Epidermal melanocyte (primary cell): ENCODE data around the gene DHRS4L2.
"Not testable (repeated sequence)": the region's sequence is repeated elsewhere in the genome, so short reads cannot be mapped to it uniquely, and the experiment has no call there.

Source experiments
- DNase-seq: peaks from one replicate; pipeline ENCODE4 v3.0.0; 2011; ENCODE audit warnings: low spot score; ENCODE audit not compliant: insufficient read length

DHRS4L2 gene

DNA sequence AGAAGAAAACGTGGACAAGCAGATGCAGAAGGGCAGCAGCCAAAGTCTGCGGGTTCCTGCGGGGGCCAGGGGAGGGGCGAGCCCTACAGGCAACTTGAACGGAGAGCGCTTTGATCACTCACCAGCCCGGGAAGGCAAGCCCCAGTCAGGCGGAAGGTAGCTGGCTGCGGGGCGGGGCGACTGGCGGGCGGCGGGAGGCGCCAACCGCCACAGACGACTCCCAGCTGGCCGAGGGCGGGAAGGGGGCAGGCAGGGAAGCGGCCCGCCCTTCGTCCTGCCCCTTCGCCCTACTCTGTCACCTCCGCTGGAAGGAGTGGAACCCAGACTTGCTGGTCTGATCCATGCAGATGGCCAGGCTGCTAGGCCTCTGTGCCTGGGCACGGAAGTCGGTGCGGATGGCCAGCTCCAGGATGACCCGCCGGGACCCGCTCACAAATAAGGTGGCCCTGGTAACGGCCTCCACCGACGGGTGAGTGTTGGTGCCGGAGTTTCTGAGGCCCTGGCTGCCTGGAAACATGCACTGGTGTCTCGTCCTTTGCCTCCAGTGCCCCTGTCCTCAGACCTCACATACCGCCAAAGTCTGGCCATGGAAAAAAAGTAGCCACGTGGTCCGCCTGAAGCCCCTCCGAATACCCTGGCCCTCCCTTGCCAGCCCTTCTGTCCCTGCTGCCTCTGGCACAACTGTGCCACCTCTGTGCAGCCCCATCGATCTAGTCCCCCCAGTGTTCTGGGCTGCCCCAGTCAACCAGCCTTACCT, at the start of gene DHRS4L2:
DHRS4L2 (plus strand) TSS at position 323 of the 757 bp plus-strand sequence; CDS start at position 342, 19 bp downstream.
- not testable (repeated sequence) for DNase-seq

DNA sequence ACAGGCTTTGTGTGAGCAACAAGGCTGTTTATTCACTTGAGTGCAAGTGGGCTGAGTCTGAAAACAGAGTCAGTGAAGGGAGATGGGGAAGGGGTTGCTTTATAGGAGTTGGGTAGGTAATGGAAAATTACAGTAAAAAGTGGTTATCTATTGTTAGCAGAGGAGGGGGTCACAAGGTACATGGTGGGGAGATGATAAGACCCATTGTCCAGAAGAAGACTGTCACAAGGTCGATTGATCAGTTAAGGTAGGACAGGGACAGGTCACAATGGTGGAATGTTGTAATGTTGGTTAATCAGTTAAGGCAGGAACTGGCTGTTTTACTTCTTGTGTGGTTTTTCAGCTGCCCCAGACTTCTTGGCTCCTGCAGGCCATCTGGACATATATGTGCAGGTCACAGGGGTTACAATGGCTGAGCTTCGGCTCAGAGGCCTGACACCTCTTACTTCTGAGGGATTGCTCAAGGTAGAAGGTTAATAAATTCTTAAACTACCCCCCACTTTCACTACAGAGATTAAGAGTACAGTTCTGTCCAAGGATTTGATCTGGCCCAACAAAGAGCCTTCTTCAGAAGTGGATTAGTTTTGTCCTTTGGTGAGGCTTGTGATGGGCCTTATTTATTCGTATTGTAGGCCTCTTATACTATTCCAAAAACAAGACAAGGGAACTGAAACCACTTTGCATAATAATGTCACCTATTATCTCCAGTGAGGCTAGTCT, 49.0 kb upstream of the DHRS4L2 start:
- no peak for DNase-seq

DNA sequence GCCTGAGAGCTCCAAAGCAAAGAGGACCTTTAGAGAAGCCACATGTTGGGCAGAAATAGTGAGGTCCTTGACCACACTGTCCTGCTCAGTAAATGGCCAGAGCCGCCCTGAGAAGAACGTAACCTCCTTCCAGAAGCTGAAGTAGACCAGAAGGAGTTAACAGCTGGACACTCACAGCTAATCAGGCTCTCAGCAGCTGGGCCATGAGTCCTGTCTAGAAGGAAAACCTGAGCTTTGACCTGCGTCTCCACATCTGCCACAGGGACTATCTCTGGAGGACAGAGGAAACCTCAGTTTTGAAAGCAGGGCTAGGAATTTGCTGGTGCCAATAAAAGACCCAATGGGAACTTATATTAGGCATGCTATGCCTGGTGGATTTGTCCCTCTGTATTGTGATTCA, 47.5 kb upstream of the DHRS4L2 start:
- no peak for DNase-seq

DNA sequence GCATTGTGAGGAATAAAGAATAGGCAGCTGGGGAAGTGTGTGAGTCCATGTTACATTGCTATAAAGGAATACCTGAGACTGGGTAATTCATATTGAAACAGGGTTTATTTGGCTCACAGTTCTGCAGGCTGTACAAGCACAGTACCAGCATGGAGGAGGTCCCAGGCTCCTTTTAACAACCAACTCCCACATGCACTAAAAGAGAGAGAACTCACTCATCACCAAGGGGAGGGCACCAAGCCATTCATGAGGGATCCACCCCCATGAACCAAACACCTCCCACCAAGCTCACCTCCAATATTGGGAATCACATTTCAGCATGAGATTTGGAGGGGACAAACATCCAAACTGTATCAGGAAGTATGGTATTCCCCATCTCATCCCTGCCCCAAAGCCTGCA, 47.1 kb upstream of the DHRS4L2 start:
- no peak for DNase-seq

DNA sequence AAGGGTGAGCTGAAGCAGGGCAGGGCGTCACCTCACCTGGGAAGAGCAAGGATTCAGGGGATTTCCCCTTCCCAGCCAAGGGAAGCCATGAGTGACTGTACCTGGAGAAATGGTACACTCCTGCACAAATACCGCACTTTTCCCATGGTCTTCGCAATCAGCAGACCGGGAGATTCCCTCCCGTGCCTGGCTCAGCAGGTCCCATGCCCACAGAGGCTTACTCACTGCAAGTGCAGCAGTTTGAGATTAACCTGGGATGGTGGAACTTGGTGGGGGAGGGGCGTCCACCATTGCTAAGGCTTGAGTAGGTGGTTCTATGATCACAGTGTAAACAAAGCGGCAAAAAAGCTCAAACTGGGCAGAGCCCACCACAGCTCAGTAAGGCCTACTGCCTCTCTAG, 46.1 kb upstream of the DHRS4L2 start:
- DNase-seq, result no peak

DNA sequence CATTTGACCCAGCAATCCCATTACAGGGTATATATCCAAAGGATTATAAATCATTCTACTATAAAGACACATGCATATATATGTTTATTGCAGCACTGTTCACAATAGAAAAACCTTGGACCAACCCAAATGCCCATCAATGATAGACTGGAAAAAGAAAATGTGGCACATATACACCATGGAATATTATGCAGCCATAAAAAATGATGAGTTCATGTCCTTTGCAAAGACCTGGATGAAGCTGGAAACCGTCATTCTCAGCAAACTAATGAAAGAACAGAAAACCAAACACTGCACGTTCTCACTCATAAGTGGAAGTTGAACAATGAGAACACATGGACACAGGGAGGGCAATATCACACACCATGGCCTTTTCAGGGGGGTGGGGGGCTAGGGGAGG, 39.7 kb upstream of the DHRS4L2 start:
- DNase-seq, result not testable (repeated sequence)

DNA sequence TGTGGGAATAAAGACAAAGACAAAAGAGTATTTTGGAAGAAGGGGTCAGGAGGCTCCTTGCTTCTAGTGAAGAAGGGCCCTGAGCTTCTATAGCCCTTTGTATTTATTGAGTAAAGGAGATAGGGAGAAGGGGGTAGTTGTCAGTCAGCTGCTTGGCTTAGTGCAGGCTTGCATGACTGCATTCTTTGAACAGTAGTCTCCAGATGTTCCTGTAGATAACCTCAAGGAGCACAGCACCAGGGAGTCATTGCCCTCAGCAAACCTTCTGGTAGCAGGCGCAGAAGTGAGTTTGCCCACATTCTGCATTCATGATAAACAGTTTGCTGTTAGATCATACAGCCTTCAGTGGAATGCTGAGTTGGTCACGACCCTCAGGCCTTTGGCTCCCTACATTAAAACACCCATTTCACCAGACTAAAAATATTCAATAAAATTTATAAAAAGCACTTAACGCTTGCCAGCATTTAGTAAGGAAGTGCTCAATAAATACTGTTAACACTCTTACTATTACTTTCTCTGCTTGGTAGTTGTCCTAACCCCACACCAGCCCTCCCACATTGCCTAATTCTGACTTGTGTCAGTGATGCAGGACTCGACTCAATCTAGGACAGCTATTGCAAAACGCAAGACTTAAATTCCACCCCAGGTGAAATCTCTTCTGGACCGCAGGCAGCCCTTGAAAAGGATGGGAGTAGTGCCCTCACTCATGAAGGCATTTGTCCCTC, 38.2 kb upstream of the DHRS4L2 start:
- no peak for DNase-seq

DNA sequence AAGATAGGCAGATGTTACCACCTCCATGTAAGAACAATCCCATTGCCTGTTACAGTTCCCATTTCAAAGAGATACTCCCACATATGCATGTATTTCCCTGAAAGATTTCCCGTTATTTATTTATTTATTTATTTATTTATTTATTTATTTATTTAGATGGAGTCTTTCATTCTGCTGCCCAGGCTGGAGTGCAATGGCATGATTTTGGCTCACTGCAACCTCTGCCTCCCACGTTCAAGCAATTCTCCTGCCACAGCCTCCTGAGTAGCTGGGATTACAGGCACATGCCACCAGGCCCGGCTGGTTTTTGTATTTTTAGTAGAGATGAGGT, 37.6 kb upstream of the DHRS4L2 start:
- not testable (repeated sequence) for DNase-seq

DNA sequence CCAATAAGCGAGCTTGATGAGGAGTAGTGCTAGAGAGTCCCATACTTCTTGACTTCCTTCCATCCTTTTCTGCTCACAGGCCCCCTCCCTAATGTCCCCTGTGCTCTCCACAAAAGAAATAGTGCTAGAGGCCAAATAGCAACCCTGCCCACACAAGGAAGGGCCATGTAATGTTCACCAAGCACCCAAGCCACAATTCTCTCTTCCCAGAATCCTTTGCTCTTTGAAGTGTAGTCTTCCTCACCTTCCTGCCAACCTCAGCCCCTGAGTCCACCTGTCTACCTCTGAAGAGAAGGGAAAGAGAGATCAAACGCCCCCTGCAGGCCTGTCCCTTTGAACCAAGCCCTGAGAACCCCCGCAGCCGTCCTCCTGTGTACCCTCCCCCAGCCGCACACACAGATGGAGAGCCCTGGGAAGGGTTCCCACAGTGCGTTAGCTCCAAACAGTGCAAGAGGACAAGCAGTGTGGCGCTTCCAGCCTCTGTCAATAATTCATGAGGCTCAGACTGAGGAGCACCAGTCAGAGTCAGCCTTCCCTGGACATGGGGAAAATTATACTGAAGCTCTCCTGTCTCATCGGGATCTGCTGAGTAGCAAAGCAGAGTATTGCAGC, 37.0 kb upstream of the DHRS4L2 start:
- no peak for DNase-seq

DNA sequence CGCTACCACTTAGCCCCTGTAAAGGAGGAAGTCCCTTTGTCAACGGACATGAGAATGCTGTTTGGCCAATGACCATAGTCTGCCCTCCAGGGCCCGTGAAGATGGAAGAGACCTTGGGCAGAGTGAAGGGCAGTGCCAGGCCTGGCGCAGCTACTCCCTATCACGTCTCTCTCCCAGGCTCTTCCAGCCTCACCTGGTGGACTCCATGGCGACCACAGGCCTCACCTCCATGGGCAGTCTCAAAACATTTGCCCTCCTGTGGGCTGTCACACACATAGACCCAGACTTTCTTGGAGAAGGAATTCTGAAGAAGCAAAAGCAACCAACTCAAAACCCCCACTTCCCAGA, 35.6 kb upstream of the DHRS4L2 start:
- not testable (repeated sequence) for DNase-seq

DNA sequence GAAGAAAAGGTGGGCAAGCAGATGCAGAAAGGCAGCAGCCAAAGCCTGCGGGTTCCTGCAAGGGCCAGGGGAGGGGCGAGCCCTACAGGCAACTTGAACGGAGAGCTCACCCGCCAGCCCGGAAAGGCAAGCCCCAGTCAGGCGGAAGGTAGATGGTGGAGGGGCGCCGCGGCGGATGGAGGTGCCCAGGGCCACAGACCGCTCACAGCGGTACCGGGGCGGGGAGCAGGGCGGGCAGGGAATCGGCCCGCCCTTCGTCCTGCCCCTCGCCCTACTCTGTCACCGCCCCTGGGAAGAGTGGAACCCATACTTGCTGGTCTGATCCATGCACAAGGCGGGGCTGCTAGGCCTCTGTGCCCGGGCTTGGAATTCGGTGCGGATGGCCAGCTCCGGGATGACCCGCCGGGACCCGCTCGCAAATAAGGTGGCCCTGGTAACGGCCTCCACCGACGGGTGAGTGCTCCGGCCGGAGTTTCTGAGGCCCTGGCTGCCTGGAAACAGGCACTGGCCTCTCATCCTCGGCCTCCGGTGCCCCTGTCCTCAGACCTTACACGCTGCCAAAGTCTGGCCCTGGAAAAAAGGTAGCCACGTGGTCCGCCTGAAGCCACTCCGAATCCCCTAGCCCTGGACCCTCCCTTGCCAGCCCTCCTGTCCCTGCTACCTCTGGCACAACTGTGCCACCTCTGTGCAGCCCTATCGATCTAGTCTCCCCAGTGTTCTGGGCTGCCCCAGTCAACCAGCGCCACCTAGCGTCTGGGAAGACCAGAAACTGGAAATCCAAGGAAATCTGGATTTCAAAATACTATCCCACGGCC, 35.1 kb upstream of the DHRS4L2 start, which contains the start of gene DHRS4:
DHRS4 (plus strand) TSS at position 307 of the 815 bp plus-strand sequence; CDS start at position 326, 19 bp downstream.
- DNase-seq, result peak; percentile 60

DNA sequence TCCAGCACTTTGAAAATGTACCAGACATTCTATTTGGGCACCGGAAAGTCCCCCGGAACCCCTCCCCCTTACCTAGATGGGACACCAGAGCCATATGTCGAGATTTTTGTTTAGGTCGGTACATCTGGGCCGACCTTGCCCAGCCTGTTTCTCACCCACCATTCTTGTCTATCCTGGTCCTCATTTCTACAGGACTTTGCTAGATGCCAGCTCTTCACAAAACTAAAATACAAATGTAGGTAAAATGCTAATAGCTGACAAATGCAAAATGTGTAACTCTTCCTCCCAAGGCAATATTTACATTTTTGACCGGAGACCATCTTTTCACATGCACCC, 34.5 kb upstream of the DHRS4L2 start:
- not testable (repeated sequence) for DNase-seq

DNA sequence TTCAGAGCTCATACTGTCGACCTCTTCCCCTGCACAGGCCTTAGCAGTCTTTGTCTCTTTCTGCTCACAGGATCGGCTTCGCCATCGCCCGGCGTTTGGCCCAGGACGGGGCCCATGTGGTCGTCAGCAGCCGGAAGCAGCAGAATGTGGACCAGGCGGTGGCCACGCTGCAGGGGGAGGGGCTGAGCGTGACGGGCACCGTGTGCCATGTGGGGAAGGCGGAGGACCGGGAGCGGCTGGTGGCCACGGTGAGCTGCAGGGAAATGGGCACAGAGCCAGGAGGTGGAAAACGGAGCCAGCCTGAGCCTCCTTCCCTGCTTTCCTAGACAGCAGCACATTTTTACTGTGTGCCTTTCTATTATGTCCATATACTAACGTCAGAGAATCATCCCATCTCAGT, 33.8 kb upstream of the DHRS4L2 start:
- DNase-seq, result not testable (repeated sequence)

DNA sequence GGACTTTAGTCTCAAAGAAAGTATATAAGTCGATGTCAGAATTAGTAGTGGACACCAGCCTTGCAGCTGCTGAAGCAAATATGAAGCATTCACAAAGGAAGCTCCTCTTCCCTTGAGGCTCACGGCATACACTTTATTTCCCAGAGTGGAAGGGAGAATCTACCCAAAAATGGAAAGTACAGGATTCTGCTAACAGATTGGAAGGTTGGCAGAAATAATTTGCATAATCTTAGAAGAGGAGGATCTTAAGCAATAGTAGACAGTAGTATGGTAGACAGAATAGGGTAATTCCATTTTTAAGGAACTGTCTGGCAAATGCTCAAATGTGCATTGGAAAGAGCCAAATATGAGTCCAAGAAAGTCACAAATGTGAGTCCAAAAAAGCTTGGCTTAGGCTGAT, 32.9 kb upstream of the DHRS4L2 start:
- DNase-seq, result not testable (repeated sequence)

DNA sequence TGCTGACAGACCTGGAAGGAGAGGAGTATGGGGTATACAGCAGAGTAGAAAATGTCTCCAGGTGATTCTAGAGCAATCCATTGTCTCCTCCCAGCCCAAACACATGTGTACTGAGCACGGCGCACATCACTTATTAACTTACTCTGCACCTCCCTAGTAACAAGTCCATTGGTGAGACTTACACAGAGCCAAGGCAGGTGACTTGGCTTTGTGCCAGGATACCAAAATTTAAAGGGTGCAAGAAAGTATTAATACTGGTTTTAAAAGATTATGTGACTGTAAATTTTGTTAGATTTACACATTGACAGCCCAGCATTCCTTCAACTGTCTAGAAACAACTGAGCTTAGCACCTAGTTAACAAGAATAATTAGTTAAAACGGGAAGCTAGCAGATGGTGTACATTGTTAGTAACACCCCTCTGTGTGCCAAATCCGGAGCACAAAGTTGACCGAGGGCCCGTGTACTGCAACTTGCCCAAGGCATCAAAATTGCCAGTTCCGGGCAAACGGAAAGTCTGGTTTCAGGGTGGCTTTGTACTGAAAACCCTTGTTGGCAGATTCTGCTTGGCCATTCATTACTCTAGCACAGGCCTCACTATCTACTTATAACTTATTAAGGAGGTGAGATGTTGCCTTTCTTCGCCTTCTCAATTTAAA, 30.7 kb upstream of the DHRS4L2 start:
- DNase-seq, result not testable (repeated sequence)

DNA sequence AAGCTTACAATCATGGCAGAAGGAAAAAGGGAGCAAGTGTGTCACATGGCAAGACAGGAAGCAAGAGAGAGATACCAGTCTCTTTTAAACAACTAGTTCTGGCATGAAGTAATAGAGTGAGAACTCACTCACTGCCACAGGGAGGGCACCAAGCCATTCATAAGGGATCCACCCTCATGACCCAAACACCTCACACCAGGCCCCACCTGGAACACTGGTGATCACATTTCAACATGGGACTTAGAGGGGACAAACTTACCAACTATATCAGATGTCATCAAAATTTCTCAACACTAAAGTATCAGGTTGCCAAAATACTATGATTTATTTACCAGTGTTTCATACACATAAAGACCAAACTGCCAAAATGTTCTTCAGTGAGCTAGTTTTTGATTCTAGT, 27.8 kb upstream of the DHRS4L2 start:
- DNase-seq, result not testable (repeated sequence)

DNA sequence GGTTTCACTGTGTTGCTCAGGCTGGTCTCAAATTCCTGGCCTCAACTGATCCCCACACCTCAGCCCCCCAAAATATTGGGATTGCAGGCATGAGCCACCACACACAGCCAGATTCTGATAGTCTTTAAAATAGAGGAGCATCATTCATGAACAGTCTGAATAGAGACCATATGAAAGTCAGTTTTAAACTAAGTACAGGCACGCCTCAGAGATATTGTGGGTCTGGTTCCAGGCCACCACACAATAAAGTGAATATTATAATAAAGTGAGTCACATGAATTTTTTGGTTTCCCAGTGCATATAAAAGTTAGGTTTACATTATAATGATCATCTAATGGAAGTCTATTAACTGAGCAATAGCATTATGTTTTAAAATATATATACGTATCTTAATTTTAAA, 27.0 kb upstream of the DHRS4L2 start:
- DNase-seq, result not testable (repeated sequence)

DNA sequence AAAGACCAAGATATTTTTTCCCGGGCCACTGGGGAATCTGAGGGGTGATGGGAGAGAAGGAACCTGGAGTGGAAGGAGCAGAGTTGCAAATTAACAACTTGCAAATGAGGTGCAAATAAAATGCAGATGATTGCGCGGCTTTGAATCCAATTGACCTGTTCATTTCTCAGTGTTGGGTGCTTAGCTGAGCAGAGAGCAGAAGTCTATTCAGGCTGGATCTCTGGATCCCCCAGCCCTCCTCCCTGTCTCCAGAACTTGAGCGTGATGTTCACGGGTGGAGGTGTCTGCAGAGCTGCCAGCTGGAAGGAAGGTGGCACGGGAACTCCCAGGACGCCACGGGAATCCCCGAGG, 19.6 kb upstream of the DHRS4L2 start:
- DNase-seq, result not testable (repeated sequence)

DNA sequence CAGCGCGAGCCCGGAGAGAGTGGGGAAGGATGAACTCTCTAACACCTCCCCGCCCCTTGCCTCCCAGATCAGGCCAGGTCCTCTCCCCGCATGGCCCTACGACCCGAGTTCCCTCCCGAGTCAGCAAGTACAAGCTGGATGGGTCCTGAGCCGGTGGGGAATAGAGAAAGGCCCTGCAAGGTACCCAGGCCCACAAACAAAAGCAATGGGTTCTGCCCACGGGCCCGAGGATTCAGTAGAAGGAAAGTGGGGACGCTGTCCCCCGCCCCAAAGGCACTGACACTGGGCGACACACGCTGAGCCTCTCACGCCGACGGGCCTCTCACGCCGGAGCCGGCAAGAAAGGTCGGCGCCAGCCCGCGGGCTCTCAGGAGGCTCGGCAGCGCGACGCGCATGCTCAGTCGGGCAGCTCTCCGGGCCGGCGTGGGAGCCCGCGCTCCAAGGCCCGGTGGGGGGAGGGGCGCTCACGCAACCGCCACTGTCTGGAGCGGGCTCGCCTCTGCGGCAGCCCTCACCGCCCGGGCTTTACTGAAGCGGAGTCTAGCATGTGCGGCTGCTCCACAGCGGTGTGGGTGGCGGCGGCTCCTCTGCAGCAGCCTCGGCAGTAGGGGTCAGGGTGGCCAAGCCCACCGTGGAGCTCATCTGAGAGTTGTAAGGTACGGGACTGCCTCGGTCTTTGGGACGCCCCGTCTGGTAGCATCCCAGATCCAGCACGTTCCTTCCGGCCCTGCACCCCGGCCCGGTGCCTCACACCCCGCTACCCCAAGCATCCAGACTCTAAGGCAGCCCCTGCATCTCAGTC, 19.0 kb upstream of the DHRS4L2 start:
- not testable (repeated sequence) for DNase-seq

DNA sequence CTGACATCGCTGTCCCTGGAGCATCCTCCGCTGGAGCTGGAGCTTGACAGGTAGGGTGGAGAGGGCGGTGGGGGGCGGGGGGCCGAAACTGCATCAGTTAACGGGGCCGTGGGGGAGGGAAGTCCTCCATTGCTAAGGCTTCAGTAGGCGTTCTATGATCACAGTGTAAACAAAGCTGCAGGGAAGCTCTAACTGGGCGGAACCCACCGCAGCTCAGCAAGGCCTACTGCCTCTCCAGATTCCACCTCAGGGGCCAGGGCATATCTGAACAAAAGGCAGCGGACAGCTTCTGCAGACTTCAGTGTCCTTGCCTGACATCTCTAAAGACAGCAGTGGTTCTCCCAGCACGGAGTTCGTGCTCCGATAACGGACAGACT, 18.5 kb upstream of the DHRS4L2 start:
- not testable (repeated sequence) for DNase-seq
